ENCODE results near the gene JAK3.

- TF ChIP-seq RFX5 (IDR thresholded peaks at IDR 0.05; ENCODE audit: low read length), result no peak
- TF ChIP-seq CTCF (IDR thresholded peaks at IDR 0.05), result no peak
- TF ChIP-seq POLR2AphosphoS5 (IDR thresholded peaks at IDR 0.05; ENCODE audit: low read depth, low read length), result no peak
- TF ChIP-seq REST (IDR thresholded peaks at IDR 0.05; ENCODE audit: low read depth, low read length), result no peak
Measured at GRCh38 chr19:17795495-17795856, 52.3 kb downstream of the JAK3 start.

Measured in SK-N-SH (cell line).